Retinal pigment epithelial cell (primary cell): ENCODE measurements around the gene AP3B1.

ENCODE experiments used
- DNase-seq: peaks from one replicate; pipeline ENCODE4 v3.0.0-alpha.2; 2010; ENCODE audit warnings: low read depth
- H3K4me3 ChIP-seq: 2 replicates; pipeline ENCODE4 v1.5.1; 2011; ENCODE audit warnings: mild to moderate bottlenecking, low read length, control low read depth, moderate library complexity
- TF ChIP-seq, protein P1 (sequence below): conservative IDR thresholded peaks from 2 replicates; pipeline ENCODE4 v1.5.1; 2011; ENCODE audit warnings: low read depth, low read length, control low read depth, inconsistent platforms

Gene AP3B1

DNA sequence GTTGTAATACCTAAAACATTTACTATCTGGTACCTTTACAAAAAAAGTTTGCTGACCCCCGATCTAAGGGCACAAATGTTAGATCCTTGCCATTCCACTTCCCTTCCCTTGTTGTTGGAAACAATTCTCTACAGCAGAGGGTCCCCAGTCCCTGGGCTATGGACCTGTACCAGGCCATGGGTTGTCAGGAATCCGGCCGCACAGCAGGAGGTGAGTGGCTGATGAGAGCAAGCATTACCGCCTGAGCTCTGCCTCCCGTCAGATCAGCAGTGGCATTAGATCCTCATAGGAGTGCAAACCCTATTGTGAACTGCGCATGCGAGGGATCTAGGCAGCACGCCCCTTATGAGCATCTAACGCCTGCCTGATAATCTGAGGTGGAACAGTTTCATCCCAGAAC is 248.5 kb downstream of the AP3B1 start:
- H3K4me3 ChIP-seq: no peak overlapping the region
- DNase-seq: no peak
- TF ChIP-seq, protein P1, sequence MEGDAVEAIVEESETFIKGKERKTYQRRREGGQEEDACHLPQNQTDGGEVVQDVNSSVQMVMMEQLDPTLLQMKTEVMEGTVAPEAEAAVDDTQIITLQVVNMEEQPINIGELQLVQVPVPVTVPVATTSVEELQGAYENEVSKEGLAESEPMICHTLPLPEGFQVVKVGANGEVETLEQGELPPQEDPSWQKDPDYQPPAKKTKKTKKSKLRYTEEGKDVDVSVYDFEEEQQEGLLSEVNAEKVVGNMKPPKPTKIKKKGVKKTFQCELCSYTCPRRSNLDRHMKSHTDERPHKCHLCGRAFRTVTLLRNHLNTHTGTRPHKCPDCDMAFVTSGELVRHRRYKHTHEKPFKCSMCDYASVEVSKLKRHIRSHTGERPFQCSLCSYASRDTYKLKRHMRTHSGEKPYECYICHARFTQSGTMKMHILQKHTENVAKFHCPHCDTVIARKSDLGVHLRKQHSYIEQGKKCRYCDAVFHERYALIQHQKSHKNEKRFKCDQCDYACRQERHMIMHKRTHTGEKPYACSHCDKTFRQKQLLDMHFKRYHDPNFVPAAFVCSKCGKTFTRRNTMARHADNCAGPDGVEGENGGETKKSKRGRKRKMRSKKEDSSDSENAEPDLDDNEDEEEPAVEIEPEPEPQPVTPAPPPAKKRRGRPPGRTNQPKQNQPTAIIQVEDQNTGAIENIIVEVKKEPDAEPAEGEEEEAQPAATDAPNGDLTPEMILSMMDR: no peak

DNA sequence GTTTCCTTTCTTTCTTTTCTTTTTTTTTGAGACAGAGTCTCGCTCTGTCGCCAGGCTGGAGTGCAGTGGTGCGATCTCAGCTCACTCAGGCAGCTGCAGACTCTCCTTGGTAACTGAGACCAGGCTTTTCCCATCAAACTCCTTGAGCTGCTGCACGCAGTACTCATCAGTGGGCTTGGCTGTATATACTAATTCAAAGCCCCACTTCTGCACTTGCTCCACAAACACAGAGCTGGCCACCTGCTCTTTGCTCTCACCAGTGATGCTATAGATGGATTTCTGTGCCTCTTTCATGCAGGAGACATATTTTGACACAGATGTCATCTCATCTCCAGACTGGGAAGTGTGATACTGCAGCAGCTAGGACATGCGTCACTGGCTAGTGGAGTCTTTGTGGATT is 252.7 kb downstream of the AP3B1 start:
- DNase-seq: no peak
- H3K4me3 ChIP-seq: no peak overlapping the region
- TF ChIP-seq, protein P1: no peak

DNA sequence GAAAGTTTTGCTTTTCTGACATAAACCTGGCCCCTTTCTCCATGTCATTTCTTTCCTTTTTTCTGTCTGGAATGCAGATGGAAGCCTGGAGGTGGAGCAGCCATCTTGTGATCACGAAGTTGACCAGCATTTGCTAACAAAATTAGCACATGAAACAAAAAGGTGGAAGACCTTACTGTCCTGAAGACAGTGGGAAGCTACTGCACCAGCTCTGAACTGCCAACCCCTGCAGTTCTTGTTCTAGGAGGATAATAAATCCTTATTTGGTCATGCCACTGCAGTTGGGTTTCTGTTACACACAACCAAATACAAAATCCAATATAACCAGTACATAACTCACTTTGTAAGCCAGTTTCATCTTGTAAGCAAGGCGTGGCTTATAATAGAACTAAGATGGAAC is 269.0 kb downstream of the AP3B1 start:
- TF ChIP-seq, protein P1: no peak
- no peak for DNase-seq
- no peak overlapping the region for H3K4me3 ChIP-seq

DNA sequence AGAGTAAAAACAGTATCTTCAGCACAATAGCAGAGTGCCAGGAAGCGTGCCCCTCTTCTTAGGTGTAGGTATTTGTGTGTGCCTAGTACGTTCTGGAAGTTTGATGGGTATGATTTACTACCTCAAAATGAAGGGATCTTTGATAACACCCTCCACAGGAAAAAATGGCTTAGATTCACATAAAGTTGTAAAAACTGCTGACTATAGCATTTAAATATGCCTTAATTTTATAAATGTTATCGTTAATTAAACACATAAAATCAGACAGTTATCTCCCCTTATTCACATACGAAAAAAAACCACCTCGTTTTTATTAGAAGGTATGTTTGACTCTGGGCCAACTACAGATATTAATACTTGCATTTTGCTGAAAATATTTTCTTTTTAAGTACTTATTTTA is 274.8 kb downstream of the AP3B1 start:
- DNase-seq: no peak
- no peak overlapping the region for H3K4me3 ChIP-seq
- TF ChIP-seq, protein P1: no peak

DNA sequence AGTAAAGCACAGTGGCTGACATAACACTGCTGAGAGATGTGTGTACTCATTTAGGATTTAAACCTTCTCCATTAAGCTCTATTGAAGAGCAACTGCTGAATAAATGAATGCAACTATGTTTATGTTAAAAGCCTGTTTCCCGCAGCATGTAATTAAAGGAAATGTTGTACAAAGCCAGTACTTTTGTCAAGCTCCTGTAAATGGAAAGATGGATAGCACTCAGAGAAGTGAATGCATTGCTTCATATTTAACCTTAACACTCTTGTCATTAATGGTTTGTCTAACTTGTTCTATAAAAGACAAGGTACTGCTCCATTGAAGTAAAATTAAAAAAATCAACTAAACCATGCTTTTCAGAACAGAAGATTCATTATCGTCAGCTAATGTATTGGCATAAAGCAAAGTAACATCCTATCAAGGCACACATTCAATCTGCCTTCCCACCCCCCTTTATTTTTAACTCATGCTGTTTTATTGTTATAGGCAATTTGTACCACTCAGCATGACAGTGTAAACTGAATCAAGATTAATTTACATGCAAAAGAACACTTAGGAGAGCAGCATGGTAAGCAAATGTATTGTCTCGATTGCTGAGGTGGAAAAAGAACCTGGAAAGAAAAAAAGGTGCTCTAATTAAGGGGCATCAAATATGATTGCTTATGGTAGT is 277.5 kb downstream of the AP3B1 start:
- no peak for DNase-seq
- TF ChIP-seq, protein P1: no peak
- no peak overlapping the region for H3K4me3 ChIP-seq

DNA sequence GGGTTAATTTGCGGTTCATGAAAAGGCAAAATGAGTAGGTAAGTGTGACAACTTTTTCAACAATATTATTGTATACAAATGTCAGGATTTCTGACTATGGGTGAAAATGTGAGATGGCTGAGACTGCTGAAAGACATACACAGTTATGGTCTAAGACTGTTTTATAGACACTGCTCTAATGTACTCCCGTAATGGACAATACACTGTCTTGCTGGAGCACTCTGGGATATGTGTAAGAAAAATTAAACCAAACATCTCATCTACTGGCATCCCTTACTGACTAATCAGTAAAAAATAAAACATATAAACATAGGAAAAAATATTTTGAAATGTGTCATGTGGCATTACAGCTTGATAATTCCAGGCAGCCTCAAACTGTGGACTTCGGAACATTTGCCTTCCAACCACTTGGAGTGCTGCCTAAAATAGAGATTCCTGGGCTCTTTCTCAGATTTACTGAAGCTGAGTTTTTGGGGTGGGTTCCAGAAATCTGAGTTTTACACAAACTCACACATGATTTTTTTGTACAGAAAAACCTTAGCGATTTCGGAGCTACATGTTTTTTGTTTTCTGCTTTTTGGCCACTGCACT is 284.5 kb downstream of the AP3B1 start:
- no peak overlapping the region for H3K4me3 ChIP-seq
- DNase-seq: no peak

More for the DNA sequence above, 284.5 kb downstream of the AP3B1 start:
- TF ChIP-seq, protein P1: no peak
